Hepatocyte (in vitro differentiated cells): ENCODE data around the gene FUT7. TPM values are rescaled to one million over a fixed set of nuclear protein-coding genes. Genes with fewer than 3 reads are reported as not detected.
A peak's percentile ranks its signal among the peaks of the same experiment; 100 is the strongest.

Experiments used
- DNase-seq: peaks from one replicate; pipeline ENCODE4 v3.0.0-alpha.2; 2016; ENCODE audit warnings: low spot score
- H2AFZ ChIP-seq: fragments of 200-600 bp; sonication (generic); 2 replicates; pipeline ENCODE4 v1.6.0; 2016; ENCODE audit warnings: antibody characterized with exemption, mild to moderate bottlenecking
- H3K27ac ChIP-seq: fragments of 200-600 bp; sonication (generic); 2 replicates; pipeline ENCODE4 v1.5.1; 2016; ENCODE audit warnings: mild to moderate bottlenecking
- H3K27me3 ChIP-seq: fragments of 200-600 bp; sonication (generic); 2 replicates; pipeline ENCODE4 v1.6.1; 2016
- H3K36me3 ChIP-seq: fragments of 200-600 bp; sonication (generic); replicated peaks from 2 replicates; pipeline ENCODE4 v1.5.1; 2016; ENCODE audit warnings: low read depth; ENCODE audit not compliant: insufficient read depth
- H3K4me1 ChIP-seq: fragments of 200-600 bp; sonication (generic); 2 replicates; pipeline ENCODE4 v1.5.1; 2016; ENCODE audit warnings: mild to moderate bottlenecking, moderate library complexity; ENCODE audit not compliant: insufficient read depth
- H3K4me2 ChIP-seq: fragments of 200-600 bp; sonication (generic); 2 replicates; pipeline ENCODE4 v1.6.0; 2016
- H3K4me3 ChIP-seq: fragments of 200-600 bp; sonication (generic); 2 replicates; pipeline ENCODE4 v1.5.1; 2016; ENCODE audit warnings: mild to moderate bottlenecking
- H3K79me2 ChIP-seq: fragments of 200-600 bp; sonication (generic); 2 replicates; pipeline ENCODE4 v1.6.0; 2017; ENCODE audit warnings: mild to moderate bottlenecking
- H3K9me2 ChIP-seq: fragments of 200-600 bp; sonication (generic); replicated peaks from 2 replicates; pipeline ENCODE4 v1.6.0; 2017; ENCODE audit warnings: mild to moderate bottlenecking; ENCODE audit not compliant: insufficient read depth
- H3K9me3 ChIP-seq: fragments of 200-600 bp; sonication (generic); 2 replicates; pipeline ENCODE4 v1.5.1; 2016; ENCODE audit warnings: low read depth, mild to moderate bottlenecking
- H4K20me1 ChIP-seq: fragments of 200-600 bp; sonication (generic); 2 replicates; pipeline ENCODE4 v1.6.0; 2016; ENCODE audit warnings: mild to moderate bottlenecking; ENCODE audit not compliant: insufficient read depth, poor library complexity, severe bottlenecking
- CTCF ChIP-seq: fragments of 200-600 bp; sonication (generic); IDR thresholded peaks from 2 replicates; pipeline ENCODE4 v1.5.1; 2016; ENCODE audit warnings: antibody characterized with exemption, mild to moderate bottlenecking; ENCODE audit not compliant: poor library complexity
- EZH2 ChIP-seq: fragments of 200-600 bp; sonication (generic); IDR thresholded peaks from 2 replicates; pipeline ENCODE4 v1.6.1; 2016; ENCODE audit warnings: antibody characterized with exemption, mild to moderate bottlenecking, borderline replicate concordance
- EZH2phosphoT487 ChIP-seq: fragments of 200-600 bp; sonication (generic); IDR thresholded peaks from one replicate; pipeline ENCODE4 v1.6.1; 2018; ENCODE audit warnings: antibody characterized with exemption, mild to moderate bottlenecking, low read depth, moderate library complexity; ENCODE audit not compliant: unreplicated experiment, severe bottlenecking
- WGBS: methylation state at CpG from one replicate; pipeline ENCODE4 v1.1.6; 2016; ENCODE audit warnings: low lambda C conversion rate; ENCODE audit errors: missing lambda C conversion rate; 5-methylcytosine and 5-hydroxymethylcytosine counted together
- polyA plus RNA-seq: library from polyadenylated mRNA; unstranded; fragments of >200 nt; fragmentation: Nextera tagmentation; extraction: Ambion mirVana; gene quantifications from 2 replicates; pipeline ENCODE4 v1.2.1, GENCODE V29; 2016
- total RNA-seq: library from RNA; depleted of rRNA; stranded (reverse); fragments of >200 nt; gene quantifications from 2 replicates; pipeline ENCODE4 v1.2.3, GENCODE V29; 2014

Gene FUT7
- total and polyA plus RNA-seq, 2 experiments from 2014 or later = not detected

- Histone ChIP-seq H3K4me2 (no peak overlapping the region), H3K27ac (no peak overlapping the region), H3K4me3 (no peak overlapping the region), H3K27me3 (no peaks in the 10 kb centered on the region), H4K20me1 (no peaks in the 10 kb centered on the region), H3K9me3 (no peaks in the 10 kb centered on the region), H3K36me3 (no peaks in the 10 kb centered on the region), H3K4me1 (peaks cover 38% of the 10 kb centered on the region), H2AFZ (no peak overlapping the region), H3K79me2 (no peaks in the 10 kb centered on the region), H3K9me2 (no peaks in the 10 kb centered on the region)
- WGBS = 83% methylated on average over 9 of the region's 9 CpGs
- TF ChIP-seq EZH2phosphoT487 (no peak), CTCF (no peak)
- no peak for DNase-seq
Observed at GRCh38 chr9:137058521-137059234, 26.8 kb upstream of the FUT7 start.

GRCh38 chr9:137057545-137057944, 25.7 kb upstream of the FUT7 start:
- H3K9me2 ChIP-seq = no peaks in the 10 kb centered on the region
- H3K4me2 ChIP-seq = no peak overlapping the region
- peaks cover 46% of the 10 kb centered on the region for H3K4me1 ChIP-seq

GRCh38 chr9:137056739-137057415, 25.0 kb upstream of the FUT7 start:
- Histone ChIP-seq H3K4me2 (no peak overlapping the region), H3K4me1 (peaks cover 46% of the 10 kb centered on the region), H3K9me3 (no peaks in the 10 kb centered on the region), H2AFZ (no peak overlapping the region), H3K27ac (peak overlapping the region; percentile 37), H3K9me2 (no peaks in the 10 kb centered on the region), H3K27me3 (peaks cover 16% of the 10 kb centered on the region), H4K20me1 (no peaks in the 10 kb centered on the region), H3K79me2 (no peaks in the 10 kb centered on the region), H3K36me3 (no peaks in the 10 kb centered on the region), H3K4me3 (no peak overlapping the region)
- no peak for DNase-seq
- 81% methylated on average over 17 of the region's 17 CpGs for WGBS
- TF ChIP-seq EZH2phosphoT487 (no peak), EZH2 (no peak), CTCF (no peak)

More at GRCh38 chr9:137057545-137057944, 25.7 kb upstream of the FUT7 start:
- peaks cover 9% of the 10 kb centered on the region for H3K27me3 ChIP-seq
- H3K27ac ChIP-seq = peak overlapping the region; percentile 37
- no peaks in the 10 kb centered on the region for H4K20me1 ChIP-seq
- 75% methylated on average over 15 of the region's 16 CpGs for WGBS
- no peak for DNase-seq
- no peak for TF ChIP-seq EZH2
- TF ChIP-seq EZH2phosphoT487 = no peak
- H2AFZ ChIP-seq = no peak overlapping the region
- H3K4me3 ChIP-seq = no peak overlapping the region
- no peaks in the 10 kb centered on the region for H3K79me2 ChIP-seq
- no peaks in the 10 kb centered on the region for H3K9me3 ChIP-seq
- H3K36me3 ChIP-seq = no peaks in the 10 kb centered on the region
